Stimulated activated CD4-positive, alpha-beta T cell treated with anti-CD3 and anti-CD28 coated beads, Interleukin-4, amount 100 ng/mL, for 24 hours (primary cell): ENCODE data around the gene PNLIPRP2.

Experiments used
- DNase-seq: peaks from one replicate; pipeline ENCODE4 v3.0.0-alpha.2; 2020

The PNLIPRP2 gene

GRCh38 chr10:116657863-116658551 is 37.3 kb downstream of the PNLIPRP2 start:
- no peak for DNase-seq

- DNase-seq: no peak
Observed at GRCh38 chr10:116659049-116659670, 38.4 kb downstream of the PNLIPRP2 start.

- no peak for DNase-seq
Observed at GRCh38 chr10:116660860-116661259, 40.1 kb downstream of the PNLIPRP2 start.

DNA sequence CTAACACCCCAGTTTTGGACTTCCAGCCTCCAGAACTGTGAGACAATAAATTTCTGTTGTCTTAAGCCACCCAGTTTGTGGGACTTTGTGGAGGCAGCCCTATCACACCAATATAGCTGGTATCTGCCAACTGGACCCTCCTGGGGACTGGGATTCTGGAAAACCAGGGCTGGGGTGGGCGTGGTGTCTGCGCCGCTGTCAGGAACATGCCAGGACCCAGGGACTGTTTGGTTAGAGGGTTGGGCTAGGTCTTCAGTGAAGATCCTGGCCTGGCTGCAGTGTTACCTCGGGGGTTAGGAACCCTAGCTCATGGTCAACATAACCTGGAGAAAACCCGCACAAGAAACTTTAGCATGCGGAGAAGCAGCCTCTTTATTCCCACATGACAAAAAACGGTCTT is 42.6 kb downstream of the PNLIPRP2 start:
- no peak for DNase-seq

DNA sequence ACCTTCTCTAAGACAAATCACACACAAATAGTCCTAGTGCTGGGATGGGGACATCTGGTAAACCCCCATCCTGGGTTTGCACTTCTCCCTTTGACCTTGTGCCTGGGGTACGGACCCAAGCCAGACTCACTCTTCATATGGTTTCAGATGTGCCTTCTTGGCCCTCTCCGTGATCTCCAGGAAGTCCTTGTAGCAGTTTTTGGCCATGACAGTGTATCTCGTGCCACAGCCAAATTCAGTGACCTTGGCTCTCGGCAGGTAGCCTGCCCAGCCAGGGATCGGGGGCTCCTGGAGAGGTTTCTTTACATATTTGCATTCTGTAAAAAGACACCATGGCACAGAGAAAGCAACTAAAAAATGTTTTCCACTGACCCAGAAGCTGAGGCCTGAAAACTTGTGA is 43.9 kb downstream of the PNLIPRP2 start:
- DNase-seq: no peak

DNA sequence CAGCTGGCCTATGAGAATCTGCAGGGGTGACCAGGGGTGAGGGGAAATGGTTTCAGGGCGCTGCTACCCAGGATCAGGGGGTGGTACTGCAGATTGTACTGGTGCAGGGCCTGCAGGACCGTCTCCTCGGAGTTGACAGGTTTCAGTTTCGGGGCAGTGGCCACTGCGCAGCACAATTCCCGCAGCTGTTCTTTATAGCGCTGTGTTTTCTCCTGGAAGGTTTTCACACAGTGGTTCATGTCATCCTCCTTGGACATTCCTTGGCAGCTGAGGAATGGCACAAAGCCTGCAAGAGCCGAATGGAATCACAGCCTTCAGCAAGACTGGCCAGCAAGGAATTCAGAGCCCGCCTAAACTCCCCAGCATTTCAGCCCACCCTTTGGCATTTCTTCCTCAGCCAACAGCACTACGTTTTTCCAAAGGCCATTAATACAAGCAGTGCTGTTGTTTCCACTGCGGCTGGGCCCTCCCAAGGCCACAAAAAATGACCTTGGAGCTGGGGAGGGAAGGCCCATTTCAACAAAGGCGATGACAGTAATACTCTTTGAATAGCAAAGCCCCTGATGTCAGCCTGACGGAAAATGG is 44.9 kb downstream of the PNLIPRP2 start:
- no peak for DNase-seq

GRCh38 chr10:116667484-116667883 is 46.7 kb downstream of the PNLIPRP2 start:
- no peak for DNase-seq

DNA sequence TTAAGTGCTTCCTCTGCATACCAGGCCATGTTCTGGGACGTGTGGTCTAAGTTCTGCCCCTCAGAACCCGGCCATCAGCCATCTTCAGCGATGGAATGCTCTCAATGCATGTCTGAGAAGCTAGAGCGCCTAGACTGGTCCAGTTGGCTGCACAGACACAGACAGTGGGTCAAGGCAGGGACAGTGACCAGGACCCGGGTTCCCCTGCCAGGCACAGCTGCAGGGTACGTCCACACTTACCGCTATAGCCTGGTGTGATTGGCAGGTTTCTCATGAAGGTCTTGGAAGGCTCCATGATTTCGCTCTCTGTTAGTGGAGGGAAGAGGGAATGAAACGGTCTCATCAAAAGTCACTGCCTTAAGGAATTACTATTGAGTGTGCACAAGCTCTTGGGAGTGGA is 47.3 kb downstream of the PNLIPRP2 start:
- no peak for DNase-seq

GRCh38 chr10:116668446-116668845 is 47.7 kb downstream of the PNLIPRP2 start:
- DNase-seq: no peak

DNA sequence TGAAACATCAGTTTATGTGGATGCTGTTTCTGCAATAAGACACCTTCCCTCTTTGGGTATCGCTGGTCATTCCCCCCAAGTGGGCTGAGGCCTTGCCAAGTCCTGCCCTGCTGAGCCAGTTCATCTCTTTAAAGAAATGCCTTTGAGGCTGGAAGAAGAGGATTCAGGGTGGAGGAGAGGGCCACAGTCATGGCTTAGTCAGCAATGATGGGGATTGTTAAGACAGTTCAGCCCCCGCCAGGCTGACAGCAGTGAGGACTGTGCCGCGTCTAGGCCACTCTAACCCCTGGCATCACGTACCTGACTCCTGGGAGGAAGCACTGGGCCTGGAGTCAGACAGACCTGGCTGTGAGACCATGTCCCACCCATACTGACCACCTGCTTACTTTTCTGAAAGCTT is 48.3 kb downstream of the PNLIPRP2 start:
- DNase-seq: no peak

DNA sequence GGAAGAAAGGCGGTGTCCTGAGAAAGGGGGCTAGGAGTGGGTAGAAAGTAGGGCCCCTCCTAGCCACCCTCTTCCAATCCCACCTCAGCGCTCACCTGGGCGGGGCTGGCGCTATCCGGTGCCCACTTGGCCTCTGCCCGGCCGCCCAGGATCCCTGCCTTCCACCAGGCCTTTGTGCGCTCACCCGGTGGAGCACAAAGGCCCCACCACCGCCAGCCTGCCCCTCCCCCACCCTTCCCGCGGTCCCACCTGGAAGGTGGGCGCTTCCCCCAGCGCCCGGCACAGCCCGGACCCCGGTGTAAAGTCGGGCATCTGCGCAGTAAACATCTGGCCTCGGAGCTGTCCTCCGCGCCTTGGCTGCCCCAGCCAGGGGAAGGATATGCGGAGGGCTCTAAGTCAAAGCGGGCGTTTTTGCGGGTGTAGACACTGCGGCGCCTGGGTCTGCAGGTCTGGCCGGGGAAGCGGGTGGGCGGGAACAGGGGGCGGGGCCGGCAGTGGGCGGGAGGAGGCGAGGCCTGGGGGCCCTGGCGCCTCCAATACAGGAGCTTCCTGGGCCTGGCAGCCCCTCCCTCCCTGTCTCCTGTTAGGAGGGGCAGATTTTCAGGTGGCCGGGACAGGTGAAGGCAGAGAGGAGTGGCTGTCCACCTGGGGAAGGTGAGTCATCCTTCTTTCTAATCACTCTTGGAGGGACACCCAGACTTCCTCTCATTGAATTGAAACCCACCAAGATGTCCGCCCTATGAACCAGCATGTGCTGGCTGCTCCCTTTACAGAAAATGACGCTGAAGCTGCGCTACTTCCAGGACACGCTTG is 49.3 kb downstream of the PNLIPRP2 start:
- no peak for DNase-seq

DNA sequence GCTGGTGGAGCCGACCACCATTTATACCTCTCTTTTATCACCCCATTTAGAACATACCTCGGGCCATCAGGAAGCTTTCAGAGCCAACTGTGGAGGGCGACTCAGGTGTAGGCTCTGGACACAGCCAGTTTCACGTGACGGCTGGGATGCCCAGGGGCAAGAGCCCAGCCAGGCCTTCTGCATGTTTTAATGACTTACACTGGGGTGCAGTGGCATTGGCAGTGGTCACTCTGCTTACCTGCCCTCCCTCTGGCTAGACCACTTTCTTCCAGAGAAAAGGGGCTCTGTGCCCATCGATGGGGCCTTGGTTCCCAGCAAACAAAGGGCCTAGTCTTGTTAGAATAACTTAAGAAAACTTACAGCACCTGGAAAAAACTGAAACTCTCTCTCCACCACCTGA is 50.0 kb downstream of the PNLIPRP2 start:
- DNase-seq: no peak

- no peak for DNase-seq
Observed at GRCh38 chr10:116671274-116671926, 50.6 kb downstream of the PNLIPRP2 start.

GRCh38 chr10:116672891-116673290 is 52.1 kb downstream of the PNLIPRP2 start:
- DNase-seq: no peak

GRCh38 chr10:116673866-116674265 is 53.1 kb downstream of the PNLIPRP2 start:
- no peak for DNase-seq

DNA sequence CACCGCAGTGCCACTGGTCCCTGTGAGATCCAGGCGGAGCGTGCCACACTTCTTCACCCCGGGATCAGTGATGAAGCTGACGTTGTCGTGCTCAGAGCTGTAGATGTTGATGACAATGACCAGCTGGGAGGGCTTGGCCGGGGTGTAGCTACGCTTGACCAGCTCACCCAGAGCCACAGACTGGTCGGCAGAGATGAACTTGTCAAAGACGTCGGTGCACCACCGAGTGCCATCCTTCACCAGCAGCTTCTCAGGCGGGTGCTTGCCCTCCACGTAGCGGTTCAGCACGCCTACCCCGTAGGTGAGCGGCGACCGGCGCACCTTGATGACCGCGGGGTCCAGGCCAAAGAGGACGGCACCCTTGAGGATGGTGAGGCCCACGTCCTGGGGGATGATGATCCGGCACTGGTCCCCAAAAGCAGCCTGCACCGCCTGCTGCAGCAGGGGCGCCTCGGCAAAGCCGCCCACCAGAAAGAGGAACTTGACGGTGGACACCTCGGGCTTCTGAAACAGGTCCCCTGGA is 54.2 kb downstream of the PNLIPRP2 start:
- no peak for DNase-seq

GRCh38 chr10:116676118-116676517 is 55.4 kb downstream of the PNLIPRP2 start:
- DNase-seq: no peak

DNA sequence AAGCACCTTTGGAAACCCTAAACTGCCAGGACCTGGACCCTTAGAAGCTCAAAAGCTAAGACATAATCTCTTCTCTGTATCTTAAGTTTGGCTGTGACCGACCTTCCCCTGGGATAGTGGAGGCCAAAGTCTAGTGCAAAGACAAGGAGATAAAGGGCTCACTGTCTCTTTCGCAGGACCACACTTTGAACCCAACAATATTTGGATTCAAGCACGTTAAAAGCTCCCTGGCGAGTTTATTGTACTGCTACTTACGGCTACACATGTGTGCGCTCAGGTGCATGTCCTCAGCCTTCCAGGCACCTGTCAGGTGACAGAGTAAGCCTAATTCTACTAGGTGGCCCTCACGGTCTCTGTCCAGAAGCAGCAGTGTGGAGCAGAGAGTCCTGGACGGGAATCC is 55.9 kb downstream of the PNLIPRP2 start:
- no peak for DNase-seq

GRCh38 chr10:116679351-116679750 is 58.6 kb downstream of the PNLIPRP2 start:
- no peak for DNase-seq

DNA sequence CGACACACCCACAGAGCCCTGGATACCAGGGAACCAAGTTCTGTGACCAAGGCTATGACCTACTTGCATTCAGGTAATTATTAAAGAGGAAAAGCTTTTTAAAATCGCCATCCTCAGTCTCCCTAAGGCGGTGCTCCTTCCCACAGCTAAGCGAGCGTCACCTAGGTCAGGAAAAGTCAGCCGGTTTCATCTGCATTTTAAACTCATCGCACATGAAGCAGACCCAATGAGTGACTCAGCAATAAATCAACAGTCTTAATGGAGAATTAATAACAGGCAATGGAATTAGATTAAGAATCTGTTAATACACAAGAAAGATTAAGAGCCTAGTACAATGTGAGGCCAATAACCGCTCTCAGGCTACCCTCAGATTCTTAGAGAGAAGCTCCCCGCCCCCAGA is 62.4 kb downstream of the PNLIPRP2 start:
- DNase-seq: no peak

DNA sequence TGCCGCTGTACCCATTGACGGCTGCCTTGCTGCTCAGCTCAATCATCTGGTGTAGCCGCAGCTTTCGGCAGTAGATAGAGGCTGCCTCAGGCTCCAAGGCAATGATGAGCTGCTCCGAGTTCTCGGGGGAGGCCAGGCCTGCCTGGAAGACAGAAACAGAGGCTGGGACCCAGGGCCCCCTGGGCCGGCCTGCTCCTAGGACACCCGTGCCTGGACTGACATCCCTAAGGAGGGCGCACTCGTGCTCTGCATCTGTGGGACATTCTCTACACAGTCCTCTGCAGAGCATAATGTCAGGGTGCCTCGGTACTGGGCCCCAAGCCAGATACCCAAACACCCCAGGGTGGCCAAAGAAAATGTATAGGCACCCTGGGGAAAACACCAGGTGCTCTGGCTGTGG is 63.1 kb downstream of the PNLIPRP2 start:
- no peak for DNase-seq

DNA sequence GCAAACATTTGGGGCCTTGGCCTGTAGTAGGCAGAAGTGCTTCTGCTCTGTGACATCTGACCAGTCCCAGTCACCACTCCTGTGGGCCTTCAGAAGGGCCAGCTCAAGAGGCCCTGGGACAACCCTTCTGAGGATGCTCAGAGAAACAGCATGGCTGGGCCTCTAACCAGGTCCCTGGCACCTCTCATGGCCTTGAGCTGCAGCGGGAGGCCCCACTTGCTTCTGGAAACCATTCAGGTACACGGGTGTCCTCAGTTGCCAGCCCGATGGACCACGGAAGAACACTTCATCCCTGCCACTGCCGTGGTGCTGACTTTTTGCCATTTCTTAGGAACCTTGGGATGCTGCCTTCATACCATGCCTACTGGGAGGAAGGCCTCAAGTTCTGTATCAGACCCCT is 64.0 kb downstream of the PNLIPRP2 start:
- no peak for DNase-seq

DNA sequence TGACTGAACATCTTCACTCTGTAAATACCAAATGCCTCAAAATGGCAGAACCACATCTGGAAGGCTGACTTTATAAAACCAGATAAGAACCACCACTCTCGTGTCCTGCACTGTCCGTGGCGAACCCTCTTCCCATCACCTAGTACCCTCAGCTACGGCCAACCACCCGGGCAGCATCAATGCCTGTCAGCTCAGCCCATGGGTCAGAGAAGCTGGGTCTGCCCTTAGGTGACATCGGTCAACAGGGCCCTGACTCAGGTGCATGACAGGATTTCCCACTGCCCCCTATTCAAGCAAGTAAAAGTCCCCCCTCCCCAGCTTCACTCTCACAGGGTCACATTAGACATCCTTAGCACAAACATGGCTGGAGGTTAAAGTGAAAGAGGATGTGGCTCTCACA is 65.1 kb downstream of the PNLIPRP2 start:
- DNase-seq: no peak
